HEK293 (cell line): ENCODE data around the gene NASP.

ENCODE experiments used
- CTCF ChIA-PET: fragments of 350-600 bp; formaldehyde crosslinking; extraction: SDS; loops from one replicate; lab custom pipeline; 2021; ENCODE audit warnings: antibody characterized with exemption; lab: Yijun Ruan, JAX
- POLR2A ChIA-PET: fragments of 300-600 bp; formaldehyde crosslinking; extraction: SDS; loops from one replicate; lab custom pipeline; 2020; ENCODE audit warnings: antibody characterized with exemption, inconsistent platforms; lab: Yijun Ruan, JAX
- H3K27ac ChIP-seq: fragments of 200-500 bp; sonication (Bioruptor generic); 2 replicates; pipeline ENCODE4 v1.5.1; 2014; ENCODE audit warnings: low read depth, low read length, control low read depth, inconsistent platforms; ENCODE audit errors: extremely low read depth
- H3K36me3 ChIP-seq, 2 experiments: fragments of 200-500 bp in 1 of 2; sonication (Bioruptor generic) in 1 of 2; 1 replicate in 1 of 2; 2 replicates in 1 of 2; pipeline ENCODE4 v1.5.1; 2014 to 2017; ENCODE audit warnings: inconsistent platforms in 2 of 2, low read length in 2 of 2; ENCODE audit not compliant: control insufficient read depth in 2 of 2, insufficient read depth in 1 of 2
- H3K4me1 ChIP-seq: fragments of 200-500 bp; sonication (Bioruptor generic); 2 replicates; pipeline ENCODE4 v1.5.1; 2014; ENCODE audit warnings: mild to moderate bottlenecking, low read length, inconsistent platforms; ENCODE audit not compliant: control insufficient read depth, insufficient read depth
- H3K4me3 ChIP-seq: 2 replicates; pipeline ENCODE4 v1.5.1; 2011; ENCODE audit warnings: low read depth, mild to moderate bottlenecking, control low read depth, low read length, moderate library complexity
- H3K9me3 ChIP-seq: fragments of 200-500 bp; sonication (Bioruptor generic); 2 replicates; pipeline ENCODE4 v1.5.1; 2014; ENCODE audit warnings: low read depth, low read length, inconsistent platforms; ENCODE audit not compliant: control insufficient read depth, insufficient read depth
- BCL11A ChIP-seq: fragments of 450-650 bp; formaldehyde crosslinking; IDR thresholded peaks from 2 replicates; pipeline ENCODE4 v1.5.1; 2016; ENCODE audit warnings: low read depth, missing biosample characterization, missing genetic modification characterization
- SP7 ChIP-seq: fragments of 450-650 bp; formaldehyde crosslinking; IDR thresholded peaks from 2 replicates; pipeline ENCODE4 v1.5.1; 2016; ENCODE audit warnings: missing biosample characterization, missing genetic modification characterization
- ZEB2 ChIP-seq: fragments of 450-650 bp; formaldehyde crosslinking; IDR thresholded peaks from 2 replicates; pipeline ENCODE4 v1.5.1; 2016; ENCODE audit warnings: missing biosample characterization, missing genetic modification characterization
- ZNF138 ChIP-seq: fragments of 450-650 bp; formaldehyde crosslinking; IDR thresholded peaks from 2 replicates; pipeline ENCODE4 v1.5.1; 2016; ENCODE audit warnings: missing biosample characterization, missing genetic modification characterization, borderline replicate concordance
- ZNF2 ChIP-seq: fragments of 450-650 bp; formaldehyde crosslinking; IDR thresholded peaks from 2 replicates; pipeline ENCODE4 v1.5.1; 2016; ENCODE audit warnings: missing biosample characterization, missing genetic modification characterization
- ZNF202 ChIP-seq: fragments of 450-650 bp; formaldehyde crosslinking; IDR thresholded peaks from 2 replicates; pipeline ENCODE4 v1.5.1; 2016; ENCODE audit warnings: missing biosample characterization, missing genetic modification characterization, borderline replicate concordance
- ZNF544 ChIP-seq: fragments of 450-650 bp; formaldehyde crosslinking; IDR thresholded peaks from 2 replicates; pipeline ENCODE4 v1.5.0; 2017; ENCODE audit warnings: missing biosample characterization, missing genetic modification characterization
- ZNF558 ChIP-seq: fragments of 450-650 bp; formaldehyde crosslinking; IDR thresholded peaks from 2 replicates; pipeline ENCODE4 v1.5.1; 2016; ENCODE audit warnings: missing biosample characterization, missing genetic modification characterization
- ZNF560 ChIP-seq: fragments of 450-650 bp; formaldehyde crosslinking; IDR thresholded peaks from 2 replicates; pipeline ENCODE4 v1.5.1; 2017; ENCODE audit warnings: missing biosample characterization, missing genetic modification characterization, borderline replicate concordance
- ZNF585B ChIP-seq: fragments of 450-650 bp; formaldehyde crosslinking; IDR thresholded peaks from 2 replicates; pipeline ENCODE4 v1.5.1; 2016; ENCODE audit warnings: missing biosample characterization, missing genetic modification characterization
- ZNF670 ChIP-seq: fragments of 450-650 bp; formaldehyde crosslinking; IDR thresholded peaks from 2 replicates; pipeline ENCODE4 v1.5.1; 2016; ENCODE audit warnings: missing biosample characterization, missing genetic modification characterization, low read depth
- ZNF701 ChIP-seq: fragments of 450-650 bp; formaldehyde crosslinking; IDR thresholded peaks from 2 replicates; pipeline ENCODE4 v1.5.1; 2016; ENCODE audit warnings: missing biosample characterization, missing genetic modification characterization
- ZSCAN30 ChIP-seq: fragments of 450-650 bp; IDR thresholded peaks from 2 replicates; pipeline ENCODE4 v1.5.1; 2018; ENCODE audit warnings: missing biosample characterization, mild to moderate bottlenecking, missing genetic modification characterization, moderate library complexity
- TF ChIP-seq, protein P1 (sequence below): fragments of 450-650 bp; formaldehyde crosslinking; IDR thresholded peaks from 2 replicates; pipeline ENCODE4 v1.5.1; 2017; ENCODE audit warnings: missing biosample characterization, missing genetic modification characterization
- TF ChIP-seq, protein P2 (sequence below): fragments of 450-650 bp; formaldehyde crosslinking; IDR thresholded peaks from 2 replicates; pipeline ENCODE4 v1.5.1; 2016; ENCODE audit warnings: missing biosample characterization, missing genetic modification characterization
- TF ChIP-seq, protein P3 (sequence below): fragments of 450-650 bp; formaldehyde crosslinking; IDR thresholded peaks from 2 replicates; pipeline ENCODE4 v1.5.1; 2016; ENCODE audit warnings: missing biosample characterization, missing genetic modification characterization
- TF ChIP-seq, protein P4 (sequence below): fragments of 450-650 bp; formaldehyde crosslinking; optimal IDR thresholded peaks from 2 replicates; pipeline ENCODE3; 2016; ENCODE audit warnings: missing biosample characterization, mild to moderate bottlenecking, missing genetic modification characterization

The NASP gene

DNA sequence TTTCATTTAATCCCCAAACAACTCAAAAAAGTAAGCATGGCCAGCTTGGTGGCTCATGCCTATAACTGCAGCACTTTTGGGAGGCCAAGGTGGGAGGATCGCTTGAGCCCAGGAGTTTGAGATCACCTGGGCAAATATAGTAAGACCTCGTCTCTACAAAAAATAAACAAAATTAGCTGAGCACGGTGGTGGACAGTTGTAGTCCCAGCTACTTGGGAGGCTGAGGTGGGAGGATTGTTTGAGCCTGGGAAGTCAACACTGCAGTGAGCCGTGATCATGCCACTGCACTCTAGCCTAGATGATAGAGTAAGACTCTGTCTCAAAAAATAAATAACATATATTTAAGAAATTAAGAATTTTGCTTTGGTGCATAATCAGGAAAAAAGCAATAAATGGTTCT, 39.3 kb upstream of the NASP start:
- POLR2A ChIA-PET, result interaction anchor here (6.9 kb wide), 1 partner anchor 23 kb away, joined by 50 read pairs; the partner anchor contains the start of gene PRDX1
- Histone ChIP-seq H3K4me3 (no peak overlapping the region), H3K36me3 (no peaks in the 10 kb centered on the region), H3K4me1 (no peaks in the 10 kb centered on the region), H3K27ac (no peak overlapping the region), H3K9me3 (no peaks in the 10 kb centered on the region)
- CTCF ChIA-PET, result interaction anchor here (0.6 to 1.2 kb wide), 6 partner anchors 19 to 479 kb away, joined by 3 to 5 read pairs (median 4); no protein-coding TSS in a partner anchor
- no peak for TF ChIP-seq BCL11A (tag by site-specific recombination)
- no peak for TF ChIP-seq ZEB2 (tag by site-specific recombination)
- TF ChIP-seq ZNF585B (tag by site-specific recombination), result no peak
- no peak for TF ChIP-seq ZSCAN30
- no peak for TF ChIP-seq ZNF2 (tag by site-specific recombination)
- TF ChIP-seq, protein P1, sequence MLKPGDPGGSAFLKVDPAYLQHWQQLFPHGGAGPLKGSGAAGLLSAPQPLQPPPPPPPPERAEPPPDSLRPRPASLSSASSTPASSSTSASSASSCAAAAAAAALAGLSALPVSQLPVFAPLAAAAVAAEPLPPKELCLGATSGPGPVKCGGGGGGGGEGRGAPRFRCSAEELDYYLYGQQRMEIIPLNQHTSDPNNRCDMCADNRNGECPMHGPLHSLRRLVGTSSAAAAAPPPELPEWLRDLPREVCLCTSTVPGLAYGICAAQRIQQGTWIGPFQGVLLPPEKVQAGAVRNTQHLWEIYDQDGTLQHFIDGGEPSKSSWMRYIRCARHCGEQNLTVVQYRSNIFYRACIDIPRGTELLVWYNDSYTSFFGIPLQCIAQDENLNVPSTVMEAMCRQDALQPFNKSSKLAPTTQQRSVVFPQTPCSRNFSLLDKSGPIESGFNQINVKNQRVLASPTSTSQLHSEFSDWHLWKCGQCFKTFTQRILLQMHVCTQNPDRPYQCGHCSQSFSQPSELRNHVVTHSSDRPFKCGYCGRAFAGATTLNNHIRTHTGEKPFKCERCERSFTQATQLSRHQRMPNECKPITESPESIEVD (tag by site-specific recombination), result no peak
- TF ChIP-seq ZNF560 (tag by site-specific recombination), result no peak
- TF ChIP-seq ZNF701 (tag by site-specific recombination), result no peak

DNA sequence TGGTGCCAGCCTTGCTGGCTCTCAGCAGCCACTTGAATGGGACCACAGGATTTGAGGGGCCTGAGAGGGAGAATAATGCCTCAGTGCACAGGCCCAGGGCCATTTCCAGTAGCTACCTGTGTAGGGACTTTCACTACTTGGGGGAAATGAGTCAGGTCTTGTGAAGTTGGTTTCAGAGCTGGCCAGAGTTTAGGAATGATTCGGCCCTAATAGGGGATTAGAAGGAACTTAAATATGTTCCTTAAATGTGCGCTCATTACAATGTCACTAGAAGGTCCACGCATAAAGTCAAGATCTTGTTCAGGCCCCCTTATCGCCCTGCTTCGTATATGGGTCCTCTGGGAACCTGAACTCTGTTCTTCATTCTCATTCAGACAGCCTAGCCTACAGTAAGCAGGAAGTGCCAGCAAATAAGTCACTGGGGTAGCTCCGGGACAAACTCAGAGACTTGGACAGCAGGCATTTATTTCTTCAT, 38.8 kb upstream of the NASP start:
- Histone ChIP-seq H3K27ac (no peak overlapping the region), H3K4me3 (no peak overlapping the region), H3K4me1 (no peaks in the 10 kb centered on the region), H3K9me3 (no peaks in the 10 kb centered on the region), H3K36me3 (no peaks in the 10 kb centered on the region)
- ChIA-PET POLR2A (interaction anchor here (6.9 kb wide), 1 partner anchor 24 kb away, joined by 50 read pairs; the partner anchor contains the start of gene PRDX1), CTCF (interaction anchor here (0.6 to 2.0 kb wide), 5 partner anchors 18 to 479 kb away, joined by 3 to 6 read pairs (median 4); no protein-coding TSS in a partner anchor)
- TF ChIP-seq ZNF670 (tag by site-specific recombination), result no peak
- TF ChIP-seq, protein P2, sequence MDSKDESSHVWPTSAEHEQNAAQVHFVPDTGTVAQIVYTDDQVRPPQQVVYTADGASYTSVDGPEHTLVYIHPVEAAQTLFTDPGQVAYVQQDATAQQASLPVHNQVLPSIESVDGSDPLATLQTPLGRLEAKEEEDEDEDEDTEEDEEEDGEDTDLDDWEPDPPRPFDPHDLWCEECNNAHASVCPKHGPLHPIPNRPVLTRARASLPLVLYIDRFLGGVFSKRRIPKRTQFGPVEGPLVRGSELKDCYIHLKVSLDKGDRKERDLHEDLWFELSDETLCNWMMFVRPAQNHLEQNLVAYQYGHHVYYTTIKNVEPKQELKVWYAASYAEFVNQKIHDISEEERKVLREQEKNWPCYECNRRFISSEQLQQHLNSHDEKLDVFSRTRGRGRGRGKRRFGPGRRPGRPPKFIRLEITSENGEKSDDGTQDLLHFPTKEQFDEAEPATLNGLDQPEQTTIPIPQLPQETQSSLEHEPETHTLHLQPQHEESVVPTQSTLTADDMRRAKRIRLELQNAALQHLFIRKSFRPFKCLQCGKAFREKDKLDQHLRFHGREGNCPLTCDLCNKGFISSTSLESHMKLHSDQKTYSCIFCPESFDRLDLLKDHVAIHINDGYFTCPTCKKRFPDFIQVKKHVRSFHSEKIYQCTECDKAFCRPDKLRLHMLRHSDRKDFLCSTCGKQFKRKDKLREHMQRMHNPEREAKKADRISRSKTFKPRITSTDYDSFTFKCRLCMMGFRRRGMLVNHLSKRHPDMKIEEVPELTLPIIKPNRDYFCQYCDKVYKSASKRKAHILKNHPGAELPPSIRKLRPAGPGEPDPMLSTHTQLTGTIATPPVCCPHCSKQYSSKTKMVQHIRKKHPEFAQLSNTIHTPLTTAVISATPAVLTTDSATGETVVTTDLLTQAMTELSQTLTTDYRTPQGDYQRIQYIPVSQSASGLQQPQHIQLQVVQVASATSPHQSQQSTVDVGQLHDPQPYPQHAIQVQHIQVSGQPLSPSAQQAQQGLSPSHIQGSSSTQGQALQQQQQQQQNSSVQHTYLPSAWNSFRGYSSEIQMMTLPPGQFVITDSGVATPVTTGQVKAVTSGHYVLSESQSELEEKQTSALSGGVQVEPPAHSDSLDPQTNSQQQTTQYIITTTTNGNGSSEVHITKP (tag by site-specific recombination), result peak; percentile 49
- TF ChIP-seq, protein P3, sequence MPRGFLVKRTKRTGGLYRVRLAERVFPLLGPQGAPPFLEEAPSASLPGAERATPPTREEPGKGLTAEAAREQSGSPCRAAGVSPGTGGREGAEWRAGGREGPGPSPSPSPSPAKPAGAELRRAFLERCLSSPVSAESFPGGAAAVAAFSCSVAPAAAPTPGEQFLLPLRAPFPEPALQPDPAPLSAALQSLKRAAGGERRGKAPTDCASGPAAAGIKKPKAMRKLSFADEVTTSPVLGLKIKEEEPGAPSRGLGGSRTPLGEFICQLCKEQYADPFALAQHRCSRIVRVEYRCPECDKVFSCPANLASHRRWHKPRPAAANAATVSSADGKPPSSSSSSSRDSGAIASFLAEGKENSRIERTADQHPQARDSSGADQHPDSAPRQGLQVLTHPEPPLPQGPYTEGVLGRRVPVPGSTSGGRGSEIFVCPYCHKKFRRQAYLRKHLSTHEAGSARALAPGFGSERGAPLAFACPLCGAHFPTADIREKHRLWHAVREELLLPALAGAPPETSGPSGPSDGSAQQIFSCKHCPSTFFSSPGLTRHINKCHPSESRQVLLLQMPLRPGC, result no peak

DNA sequence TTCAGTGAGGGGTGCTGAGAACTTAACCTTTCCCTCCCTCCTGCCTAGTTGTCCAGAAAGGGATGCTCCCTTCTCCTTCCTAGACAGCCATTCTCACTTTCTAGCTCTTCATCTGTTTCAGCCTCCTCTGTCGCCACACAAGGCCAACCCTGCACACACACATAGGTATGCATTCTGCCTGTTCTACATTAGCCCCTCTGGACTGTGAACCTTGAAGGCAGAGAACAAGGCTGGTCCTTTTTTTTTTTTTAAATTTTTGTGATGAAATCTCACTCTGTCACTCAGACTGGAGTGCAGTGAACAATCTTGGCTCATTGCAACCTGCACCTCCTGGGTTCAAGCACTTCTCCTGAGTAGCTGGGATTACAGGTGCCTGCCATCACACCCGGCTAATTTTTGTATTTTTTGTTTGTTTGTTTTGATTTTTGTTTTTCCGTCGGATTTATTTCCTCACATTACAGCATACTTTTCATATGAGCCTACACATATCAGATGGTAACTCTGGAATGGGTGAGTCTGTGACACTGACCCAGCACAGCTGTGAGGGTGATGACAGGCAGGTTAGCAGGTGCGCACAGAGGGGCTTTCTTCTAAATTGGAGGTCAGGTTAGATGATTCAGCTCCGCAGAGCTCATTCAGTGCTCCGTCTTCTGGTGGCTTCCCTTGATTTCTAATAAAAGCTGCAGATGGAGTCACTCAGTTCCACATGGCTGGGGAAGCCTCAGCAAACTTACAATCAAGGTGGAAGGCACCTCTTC, 38.1 kb upstream of the NASP start:
- ChIA-PET CTCF (interaction anchor here (0.9 to 2.0 kb wide), 2 partner anchors 18 to 33 kb away, joined by 4 to 6 read pairs; no protein-coding TSS in a partner anchor), POLR2A (interaction anchor here (1.0 to 6.9 kb wide), 3 partner anchors 10 to 25 kb away, joined by 3 to 50 read pairs (median 4); partner anchors contain the start of gene PRDX1)
- Histone ChIP-seq H3K36me3 (no peaks in the 10 kb centered on the region), H3K27ac (no peak overlapping the region), H3K9me3 (no peaks in the 10 kb centered on the region), H3K4me1 (no peaks in the 10 kb centered on the region), H3K4me3 (no peak overlapping the region)
- TF ChIP-seq ZNF202 (tag by site-specific recombination), result no peak
- TF ChIP-seq ZNF544 (tag by site-specific recombination), result no peak
- TF ChIP-seq SP7, result no peak
- no peak for TF ChIP-seq ZNF138
- no peak for TF ChIP-seq ZNF558
- TF ChIP-seq, protein P4, sequence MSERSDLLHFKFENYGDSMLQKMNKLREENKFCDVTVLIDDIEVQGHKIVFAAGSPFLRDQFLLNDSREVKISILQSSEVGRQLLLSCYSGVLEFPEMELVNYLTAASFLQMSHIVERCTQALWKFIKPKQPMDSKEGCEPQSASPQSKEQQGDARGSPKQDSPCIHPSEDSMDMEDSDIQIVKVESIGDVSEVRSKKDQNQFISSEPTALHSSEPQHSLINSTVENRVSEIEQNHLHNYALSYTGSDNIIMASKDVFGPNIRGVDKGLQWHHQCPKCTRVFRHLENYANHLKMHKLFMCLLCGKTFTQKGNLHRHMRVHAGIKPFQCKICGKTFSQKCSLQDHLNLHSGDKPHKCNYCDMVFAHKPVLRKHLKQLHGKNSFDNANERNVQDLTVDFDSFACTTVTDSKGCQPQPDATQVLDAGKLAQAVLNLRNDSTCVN (tag by site-specific recombination), result no peak
- no peak for TF ChIP-seq ZSCAN30
